Central memory CD8-positive, alpha-beta T cell (primary cell): Measurements from ENCODE around the gene KREMEN1.

Source experiments
- ATAC-seq: fragments of 150-1000 bp; cut with Tn5 transposase; replicated peaks from 2 replicates; pipeline ENCODE4 v1.10.0; 2022; ENCODE audit warnings: mild to moderate bottlenecking, moderate FRiP score, moderate number of reproducible peaks; ENCODE audit not compliant: poor library complexity, severe bottlenecking; ENCODE audit errors: extremely low read depth
- DNase-seq, 2 donors: peaks; one replicate each; pipeline ENCODE4 v3.0.0; 2021; ENCODE audit warnings: low spot score in 2 of 2
- H3K27ac Mint-ChIP-seq: one replicate; pipeline ENCODE4 v1.8.0; 2022; ENCODE audit warnings: low read depth, mild to moderate bottlenecking, moderate library complexity, mixed read lengths
- H3K27me3 Mint-ChIP-seq: one replicate; pipeline ENCODE4 v1.8.0; 2022; ENCODE audit warnings: mixed read lengths
- H3K36me3 Mint-ChIP-seq: one replicate; pipeline ENCODE4 v1.8.0; 2022; ENCODE audit warnings: mild to moderate bottlenecking, moderate library complexity, mixed read lengths; ENCODE audit not compliant: insufficient read depth
- H3K4me1 Mint-ChIP-seq: one replicate; pipeline ENCODE4 v1.8.0; 2022; ENCODE audit warnings: mixed read lengths
- H3K4me3 Mint-ChIP-seq: one replicate; pipeline ENCODE4 v1.8.0; 2022; ENCODE audit warnings: mild to moderate bottlenecking, moderate library complexity, mixed read lengths
- H3K9me3 Mint-ChIP-seq: one replicate; pipeline ENCODE4 v1.8.0; 2022; ENCODE audit warnings: mixed read lengths

KREMEN1 gene

GRCh38 chr22:29138556-29139305, 65.9 kb downstream of the KREMEN1 start:
- Mint-ChIP-seq H3K27ac (no peak overlapping the region), H3K36me3 (no peaks in the 10 kb centered on the region), H3K27me3 (peaks cover 55% of the 10 kb centered on the region), H3K4me3 (no peak overlapping the region), H3K4me1 (no peaks in the 10 kb centered on the region), H3K9me3 (no peaks in the 10 kb centered on the region)
- DNase-seq (no peak), ATAC-seq (no peak)

GRCh38 chr22:29139965-29140782, 67.3 kb downstream of the KREMEN1 start:
- H3K9me3 Mint-ChIP-seq: no peaks in the 10 kb centered on the region
- no peak overlapping the region for H3K27ac Mint-ChIP-seq
- no peak for DNase-seq

GRCh38 chr22:29141078-29141688, 68.3 kb downstream of the KREMEN1 start:
- no peaks in the 10 kb centered on the region for H3K9me3 Mint-ChIP-seq
- ATAC-seq (no peak), DNase-seq (no peak)
- H3K4me1 Mint-ChIP-seq: no peaks in the 10 kb centered on the region
- no peak overlapping the region for H3K4me3 Mint-ChIP-seq
- no peaks in the 10 kb centered on the region for H3K36me3 Mint-ChIP-seq
- peaks cover 35% of the 10 kb centered on the region for H3K27me3 Mint-ChIP-seq
- no peak overlapping the region for H3K27ac Mint-ChIP-seq

More at GRCh38 chr22:29139965-29140782, 67.3 kb downstream of the KREMEN1 start:
- H3K36me3 Mint-ChIP-seq: no peaks in the 10 kb centered on the region
- H3K4me1 Mint-ChIP-seq: no peaks in the 10 kb centered on the region
- no peak overlapping the region for H3K4me3 Mint-ChIP-seq
- H3K27me3 Mint-ChIP-seq: peaks cover 40% of the 10 kb centered on the region
- ATAC-seq: no peak

- ATAC-seq: no peak
- no peak overlapping the region for H3K27ac Mint-ChIP-seq
- peaks cover 36% of the 10 kb centered on the region for H3K27me3 Mint-ChIP-seq
- no peaks in the 10 kb centered on the region for H3K36me3 Mint-ChIP-seq
- no peaks in the 10 kb centered on the region for H3K4me1 Mint-ChIP-seq
- H3K9me3 Mint-ChIP-seq: no peaks in the 10 kb centered on the region
- H3K4me3 Mint-ChIP-seq: no peak overlapping the region
- no peak for DNase-seq
Measured at GRCh38 chr22:29142116-29142515, 69.3 kb downstream of the KREMEN1 start.

GRCh38 chr22:29143941-29144785, 71.3 kb downstream of the KREMEN1 start:
- Mint-ChIP-seq H3K4me1 (no peaks in the 10 kb centered on the region), H3K36me3 (no peaks in the 10 kb centered on the region), H3K27me3 (peaks cover 32% of the 10 kb centered on the region), H3K27ac (no peak overlapping the region), H3K9me3 (no peaks in the 10 kb centered on the region), H3K4me3 (no peak overlapping the region)
- ATAC-seq (no peak), DNase-seq (no peak)

GRCh38 chr22:29144786-29145160, 71.9 kb downstream of the KREMEN1 start:
- Mint-ChIP-seq H3K4me1 (no peaks in the 10 kb centered on the region), H3K36me3 (no peaks in the 10 kb centered on the region), H3K27me3 (peaks cover 28% of the 10 kb centered on the region), H3K9me3 (no peaks in the 10 kb centered on the region), H3K27ac (no peak overlapping the region), H3K4me3 (no peak overlapping the region)
- no peak for DNase-seq
- ATAC-seq: no peak

GRCh38 chr22:29145321-29146072, 72.7 kb downstream of the KREMEN1 start:
- DNase-seq (no peak), ATAC-seq (no peak)
- Mint-ChIP-seq H3K4me3 (no peak overlapping the region), H3K9me3 (no peaks in the 10 kb centered on the region), H3K27me3 (peaks cover 28% of the 10 kb centered on the region), H3K36me3 (no peaks in the 10 kb centered on the region), H3K27ac (no peak overlapping the region), H3K4me1 (no peaks in the 10 kb centered on the region)

- H3K4me1 Mint-ChIP-seq: no peaks in the 10 kb centered on the region
- H3K27me3 Mint-ChIP-seq: peaks cover 28% of the 10 kb centered on the region
- DNase-seq (no peak), ATAC-seq (no peak)
- H3K36me3 Mint-ChIP-seq: no peaks in the 10 kb centered on the region
- H3K27ac Mint-ChIP-seq: no peak overlapping the region
- H3K9me3 Mint-ChIP-seq: no peaks in the 10 kb centered on the region
- H3K4me3 Mint-ChIP-seq: no peak overlapping the region
Measured at GRCh38 chr22:29146091-29146560, 73.3 kb downstream of the KREMEN1 start.

- no peaks in the 10 kb centered on the region for H3K9me3 Mint-ChIP-seq
- no peak overlapping the region for H3K4me3 Mint-ChIP-seq
- DNase-seq (no peak), ATAC-seq (no peak)
- peaks cover 24% of the 10 kb centered on the region for H3K27me3 Mint-ChIP-seq
- no peaks in the 10 kb centered on the region for H3K4me1 Mint-ChIP-seq
- no peak overlapping the region for H3K27ac Mint-ChIP-seq
- no peaks in the 10 kb centered on the region for H3K36me3 Mint-ChIP-seq
Measured at GRCh38 chr22:29146771-29147170, 73.9 kb downstream of the KREMEN1 start.

- H3K9me3 Mint-ChIP-seq: no peaks in the 10 kb centered on the region
- no peak overlapping the region for H3K4me3 Mint-ChIP-seq
- DNase-seq (no peak), ATAC-seq (no peak)
- no peak overlapping the region for H3K27ac Mint-ChIP-seq
- H3K4me1 Mint-ChIP-seq: no peaks in the 10 kb centered on the region
- H3K27me3 Mint-ChIP-seq: peaks cover 24% of the 10 kb centered on the region
- no peaks in the 10 kb centered on the region for H3K36me3 Mint-ChIP-seq
Measured at GRCh38 chr22:29147331-29147899, 74.6 kb downstream of the KREMEN1 start.

- no peaks in the 10 kb centered on the region for H3K36me3 Mint-ChIP-seq
- no peak overlapping the region for H3K4me3 Mint-ChIP-seq
- no peaks in the 10 kb centered on the region for H3K4me1 Mint-ChIP-seq
- no peaks in the 10 kb centered on the region for H3K9me3 Mint-ChIP-seq
- DNase-seq (no peak), ATAC-seq (no peak)
- H3K27me3 Mint-ChIP-seq: peaks cover 28% of the 10 kb centered on the region
- H3K27ac Mint-ChIP-seq: no peak overlapping the region
Measured at GRCh38 chr22:29148036-29148435, 75.2 kb downstream of the KREMEN1 start.
